Ascending aorta (tissue), 2 donors: ENCODE data around the gene SERPINE1. TPM values are rescaled to one million over a fixed set of nuclear protein-coding genes. Genes with fewer than 3 reads are reported as not detected.

Source experiments
- DNase-seq, 2 donors: peaks; one replicate each; pipeline ENCODE4 v3.0.0-alpha.2; 2019; ENCODE audit warnings: low spot score in 2 of 2
- H3K27ac ChIP-seq, 2 donors: fragments of 200-600 bp; sonication (generic); one replicate each; pipeline ENCODE4 v1.5.1; 2016 to 2017; ENCODE audit warnings: mild to moderate bottlenecking in 1 of 2
- H3K27me3 ChIP-seq: fragments of 200-600 bp; sonication (generic); one replicate; pipeline ENCODE4 v1.5.1; 2017
- H3K36me3 ChIP-seq, 2 donors: fragments of 200-600 bp; sonication (generic); one replicate each; pipeline ENCODE4 v1.5.1; 2016
- H3K4me1 ChIP-seq, 2 donors: fragments of 200-600 bp; sonication (generic); one replicate each; pipeline ENCODE4 v1.5.1; 2016 to 2017; ENCODE audit warnings: mild to moderate bottlenecking in 1 of 2
- H3K4me3 ChIP-seq, 2 donors: fragments of 200-600 bp; sonication (generic); one replicate each; pipeline ENCODE4 v1.5.1; 2016 to 2017; ENCODE audit warnings: mild to moderate bottlenecking in 1 of 2
- H3K9me3 ChIP-seq, 2 donors: fragments of 200-600 bp; sonication (generic); one replicate each; pipeline ENCODE4 v1.5.1; 2016
- CTCF ChIP-seq, 3 experiments: fragments of 200-600 bp in 2 of 3; fragments of 450-650 bp in 1 of 3; sonication (generic) in 2 of 3; IDR thresholded peaks; one replicate each; pipeline ENCODE4 v1.5.1; 2016 to 2019; ENCODE audit warnings: antibody characterized with exemption in 3 of 3, mild to moderate bottlenecking in 1 of 3, moderate library complexity in 1 of 3
- intact Hi-C: fragments of 100-400 bp; cut with DNase I; formaldehyde crosslinking; loops from one replicate; pipeline ENCODE4 v1.15.1; 2023
- total RNA-seq: library from RNA; depleted of rRNA; stranded (reverse); fragments of >200 nt; gene quantifications from one replicate; pipeline ENCODE4 v1.1.0, GENCODE V29; 2016

SERPINE1 gene
- total RNA-seq, 1 donor from 2014 or later: 1,267 TPM

GRCh38 chr7:101177644-101178043, 50.7 kb downstream of the SERPINE1 start:
- Histone ChIP-seq H3K27ac (no peak overlapping the region), H3K9me3 (no peaks in the 10 kb centered on the region), H3K4me3 (no peak overlapping the region), H3K4me1 (peaks cover 6 to 17% of the 10 kb centered on the region in 2 donors), H3K27me3 (peaks cover 22% of the 10 kb centered on the region), H3K36me3 (no peaks in the 10 kb centered on the region)
- DNase-seq: no peak
- intact Hi-C loops: no loop called here
- TF ChIP-seq CTCF (IDR thresholded peaks at IDR 0.05): no peak

- H3K27me3 ChIP-seq: peaks cover 17% of the 10 kb centered on the region
- intact Hi-C loops: no loop called here
Measured at GRCh38 chr7:101179117-101179516, 52.2 kb downstream of the SERPINE1 start.

GRCh38 chr7:101179713-101180112, 52.8 kb downstream of the SERPINE1 start:
- TF ChIP-seq CTCF (IDR thresholded peaks at IDR 0.05): no peak
- Histone ChIP-seq H3K27ac (no peak overlapping the region), H3K27me3 (peaks cover 14% of the 10 kb centered on the region), H3K4me3 (no peak overlapping the region), H3K36me3 (no peaks in the 10 kb centered on the region), H3K9me3 (no peaks in the 10 kb centered on the region), H3K4me1 (peaks cover 0 to 2% of the 10 kb centered on the region in 2 donors)
- intact Hi-C loops: no loop called here
- DNase-seq: no peak

More at GRCh38 chr7:101179117-101179516, 52.2 kb downstream of the SERPINE1 start:
- TF ChIP-seq CTCF (IDR thresholded peaks at IDR 0.05): no peak
- Histone ChIP-seq H3K27ac (no peak overlapping the region), H3K36me3 (no peaks in the 10 kb centered on the region), H3K9me3 (no peaks in the 10 kb centered on the region), H3K4me3 (no peak overlapping the region), H3K4me1 (peaks cover 0 to 6% of the 10 kb centered on the region in 2 donors)
- no peak for DNase-seq

- no peak for DNase-seq
- no peak for TF ChIP-seq CTCF (IDR thresholded peaks at IDR 0.05)
- intact Hi-C loops: no loop called here
- no peak within 1 kb of the TSS for H3K27ac ChIP-seq
- H3K27me3 ChIP-seq: peaks cover 14% of the 10 kb centered on the region
- H3K4me3 ChIP-seq: no peak within 1 kb of the TSS
- peaks cover 0 to 2% of the 10 kb centered on the region in 2 donors for H3K4me1 ChIP-seq
- no peaks in the 10 kb centered on the region for H3K9me3 ChIP-seq
- no peaks in the 10 kb centered on the region for H3K36me3 ChIP-seq
Measured at GRCh38 chr7:101180130-101180755, 53.3 kb downstream of the SERPINE1 start, which contains the start of gene NAT16. Gene NAT16, minus strand, starts transcription at chr7:101180293. Its CDS starts 5,486 bp downstream, at chr7:101174807.

GRCh38 chr7:101185258-101185839, 58.4 kb downstream of the SERPINE1 start:
- no peak for TF ChIP-seq CTCF (IDR thresholded peaks at IDR 0.05)
- no peak overlapping the region for H3K4me3 ChIP-seq
- H3K36me3 ChIP-seq: no peaks in the 10 kb centered on the region
- no peaks in the 10 kb centered on the region for H3K4me1 ChIP-seq
- peaks cover 1% of the 10 kb centered on the region for H3K27me3 ChIP-seq
- intact Hi-C loops: no loop called here
- H3K27ac ChIP-seq: no peak overlapping the region
- no peaks in the 10 kb centered on the region for H3K9me3 ChIP-seq
- no peak for DNase-seq
